ENCODE measurements around the gene CEP112.
"Not testable (repeated sequence)": the region's sequence is repeated elsewhere in the genome, so short reads cannot be mapped to it uniquely, and the experiment has no call there.

The CEP112 gene

DNA sequence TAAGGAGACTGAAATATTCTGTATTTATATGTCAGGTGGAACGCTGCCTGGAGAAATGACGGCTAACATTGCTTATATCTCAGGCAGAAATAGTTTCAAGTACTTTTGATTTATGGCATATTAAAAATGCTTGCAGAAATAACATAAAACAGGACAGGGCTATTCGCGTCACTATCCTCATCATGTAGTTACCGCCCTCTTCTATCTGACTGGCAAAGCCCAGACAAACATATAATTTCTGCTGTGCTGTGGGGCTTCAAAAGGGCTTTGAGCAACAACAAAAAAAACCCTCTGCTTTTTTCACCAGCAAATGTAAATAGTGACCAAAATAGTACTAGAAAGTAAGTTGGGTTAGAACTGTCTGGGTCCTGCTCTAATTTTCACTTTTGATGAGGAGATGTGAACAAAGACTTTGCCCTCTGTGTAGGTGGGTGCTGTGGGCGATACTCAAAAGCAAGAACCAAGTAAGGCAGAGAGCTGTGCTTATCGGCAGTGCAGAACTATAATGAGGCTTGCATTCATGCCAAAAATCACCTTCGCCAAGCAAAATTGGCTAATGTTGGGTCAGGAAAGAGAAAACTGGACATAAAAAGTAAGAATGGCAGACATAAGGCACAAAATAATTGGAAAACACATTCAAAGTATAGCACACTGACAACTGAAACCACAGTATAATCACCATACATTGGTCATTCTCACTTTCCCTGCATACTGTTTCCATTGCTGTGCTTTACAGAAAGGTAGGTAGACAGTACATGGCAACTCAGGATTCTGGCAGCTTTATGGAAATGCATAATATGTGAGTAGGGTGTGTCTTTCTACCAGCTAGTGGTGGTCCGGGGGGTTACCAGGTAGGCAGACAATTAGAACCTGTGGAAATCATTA, 479.3 kb downstream of the CEP112 start:
- no peak for DNase-seq

DNA sequence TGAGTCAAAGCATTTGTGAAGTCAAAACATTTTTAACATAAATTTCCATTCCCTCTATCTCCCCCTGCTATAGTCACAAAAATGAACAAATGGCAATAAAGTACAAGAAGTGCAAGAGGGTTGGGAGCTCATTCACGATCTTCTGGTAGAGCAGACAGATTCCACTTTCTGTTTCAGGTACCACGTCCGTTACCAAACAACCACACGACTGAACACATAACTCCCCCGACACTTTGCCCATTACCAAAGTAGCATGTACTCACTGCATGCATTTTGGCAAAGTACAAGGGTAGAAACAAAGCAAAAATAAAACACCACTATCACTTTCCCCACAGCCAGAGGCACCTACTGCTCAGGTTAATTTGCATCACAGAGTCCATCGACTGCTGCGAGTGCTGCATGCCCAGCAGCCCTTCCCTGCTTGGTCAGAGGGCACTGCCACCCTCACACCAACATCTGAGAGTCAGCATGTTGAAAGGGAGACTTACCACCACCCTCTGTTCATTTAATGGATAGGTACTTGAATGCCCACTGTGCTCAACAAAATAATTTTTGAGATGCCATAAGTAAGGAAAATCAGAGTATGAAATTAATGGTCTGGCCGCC, 480.2 kb downstream of the CEP112 start:
- DNase-seq, result no peak

DNA sequence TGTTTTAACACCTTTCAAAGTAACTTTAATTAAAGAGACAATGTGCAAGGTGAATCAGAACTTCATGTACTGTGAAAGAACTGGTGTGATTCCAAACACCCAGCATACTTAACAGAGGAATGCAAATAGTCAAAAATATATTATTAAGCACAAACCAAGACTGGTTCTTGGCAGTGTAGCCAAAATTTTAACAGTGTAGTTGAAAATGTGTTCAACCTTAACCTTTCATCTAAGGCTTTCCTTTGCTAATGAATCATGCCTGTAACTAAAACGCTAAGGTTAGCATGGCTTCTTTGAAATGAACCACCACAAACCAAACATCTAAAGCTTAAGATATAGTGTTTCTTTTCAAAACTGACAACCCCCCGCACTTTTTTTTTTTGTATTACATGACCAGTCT, 484.2 kb downstream of the CEP112 start:
- no peak for DNase-seq

DNA sequence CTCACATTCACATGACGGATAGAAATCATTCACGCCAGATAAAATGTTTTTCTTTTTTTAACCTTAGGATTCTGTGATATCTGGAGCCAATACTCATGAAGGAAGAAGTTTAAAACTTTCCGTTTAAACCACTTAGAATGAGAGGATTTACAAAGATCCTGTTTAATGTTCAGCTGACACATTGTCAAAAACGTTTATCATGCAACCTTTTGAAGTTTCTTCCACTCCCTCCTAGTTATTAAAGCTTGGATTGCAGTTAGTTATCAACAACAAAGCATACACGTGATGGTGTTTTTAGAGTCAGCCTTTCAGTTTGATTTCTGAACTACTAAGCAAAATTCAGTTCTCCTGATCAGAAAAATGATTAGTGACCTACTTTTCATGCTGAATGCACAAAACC, 487.2 kb downstream of the CEP112 start:
- DNase-seq, result no peak

DNA sequence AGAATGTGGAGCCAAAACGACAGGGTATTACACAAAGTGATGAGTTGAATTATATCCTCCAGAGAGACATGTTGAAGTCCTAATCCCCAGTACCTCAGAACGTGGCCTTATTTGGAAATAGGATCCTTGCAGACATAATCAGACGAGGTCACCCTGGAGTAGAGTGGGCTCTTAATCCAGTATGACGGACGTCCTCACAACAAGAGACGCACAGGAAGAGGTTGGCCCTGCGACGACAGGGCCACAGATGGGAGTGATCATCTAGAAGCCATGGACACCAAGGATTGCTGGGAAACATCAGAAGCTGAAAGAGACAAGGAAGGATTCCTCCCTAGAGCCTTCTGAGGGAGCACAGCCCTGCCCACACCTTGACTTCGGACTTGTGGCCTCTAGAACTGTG, 488.0 kb downstream of the CEP112 start:
- DNase-seq, result no peak

DNA sequence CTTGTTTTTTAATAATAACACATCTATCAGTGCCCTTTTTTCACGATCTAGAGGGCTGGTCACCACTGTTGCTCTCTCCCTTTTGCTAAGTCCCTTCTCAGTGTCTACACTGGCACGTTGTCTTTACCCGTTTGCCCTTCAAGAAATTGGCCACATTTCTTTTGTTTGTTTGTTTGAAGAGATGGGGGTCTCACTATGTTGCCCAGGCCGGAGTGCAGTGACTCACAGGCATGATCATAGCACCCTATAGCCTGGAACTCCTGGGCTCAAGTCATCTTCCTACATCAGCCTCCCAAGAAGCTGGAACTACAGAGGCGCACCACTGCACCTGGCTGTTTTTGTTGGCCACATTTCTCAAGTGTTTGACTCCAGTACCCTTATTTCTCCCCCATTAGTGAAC, 492.5 kb downstream of the CEP112 start:
- no peak for DNase-seq

DNA sequence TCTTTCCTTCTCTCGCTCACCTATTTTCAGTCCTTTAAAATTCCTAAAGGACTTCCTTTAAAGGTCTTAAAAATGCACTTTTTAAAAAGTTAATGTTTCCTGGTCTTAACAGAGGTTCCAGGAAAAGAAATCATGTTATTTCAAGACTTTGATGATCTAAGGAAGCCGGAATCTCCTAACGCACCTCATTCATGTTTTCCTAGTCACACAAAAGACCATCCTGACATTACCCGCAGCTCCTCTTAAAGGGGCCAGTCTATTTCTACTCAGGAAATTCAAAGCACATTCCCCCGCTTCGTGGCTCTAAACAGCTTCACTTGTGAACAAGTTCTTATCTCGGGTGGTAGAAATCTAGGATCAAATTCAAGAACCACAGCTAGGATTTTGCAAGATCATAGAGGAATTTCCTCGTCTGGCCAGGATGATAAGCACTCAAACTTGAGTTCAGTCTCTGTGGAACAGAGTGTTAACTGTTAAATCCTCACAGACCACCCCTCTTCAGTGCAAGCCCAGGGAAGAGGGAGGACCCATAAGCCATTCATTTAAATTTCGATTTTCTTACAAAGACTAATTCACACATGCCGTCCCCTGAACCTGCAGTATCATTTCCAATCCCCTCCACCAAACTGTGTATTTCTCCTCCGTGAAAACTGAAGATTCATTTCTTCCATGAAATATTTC, 493.4 kb downstream of the CEP112 start:
- DNase-seq, result no peak

DNA sequence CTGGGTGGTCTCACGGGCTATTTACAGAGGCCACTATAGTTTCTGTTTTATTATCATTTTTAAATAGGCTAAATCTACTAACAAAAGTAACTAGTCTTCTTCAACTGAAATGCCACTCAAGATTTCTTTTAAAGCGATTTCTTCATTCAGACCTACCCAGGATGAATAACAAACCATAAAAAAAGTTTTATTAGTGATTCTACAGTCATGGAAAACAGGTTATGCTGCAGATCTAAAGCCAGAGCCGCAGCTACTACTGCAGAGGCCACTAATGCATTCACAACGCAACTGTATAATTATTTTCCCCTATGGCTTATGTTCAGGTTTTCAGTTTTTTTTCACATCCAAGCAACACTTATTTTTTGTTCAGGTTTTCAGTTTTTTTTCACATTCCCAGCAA, 494.3 kb downstream of the CEP112 start:
- DNase-seq, result no peak

DNA sequence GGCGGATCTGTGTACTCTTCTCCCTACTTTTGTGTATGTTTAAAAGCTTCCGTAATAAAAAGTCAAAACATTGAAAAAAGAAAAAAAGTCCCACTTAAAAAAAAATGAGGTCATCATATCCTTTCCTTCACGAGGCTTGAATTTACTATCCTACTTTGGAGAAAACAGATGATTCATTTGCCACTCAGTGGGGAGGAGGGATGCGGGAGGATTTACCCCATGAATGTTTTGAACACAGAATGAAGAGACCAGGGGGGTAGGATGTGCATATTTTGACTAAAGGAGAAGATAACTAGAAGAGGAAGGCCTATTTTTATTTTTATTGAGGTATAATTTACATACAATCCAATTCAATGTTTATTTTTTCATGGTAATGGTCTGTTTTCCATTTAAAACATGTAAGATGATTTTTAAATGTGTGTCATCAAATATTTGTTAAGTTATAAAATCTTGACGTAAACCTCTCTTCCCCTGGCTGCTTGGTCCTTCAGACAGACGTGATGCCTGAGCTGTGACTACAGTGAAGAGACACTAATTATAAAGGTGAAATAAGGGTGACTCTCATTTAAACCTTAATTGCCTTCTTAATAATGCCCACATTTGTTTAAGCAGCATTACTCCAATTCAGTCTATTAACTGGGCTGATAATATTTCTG, 495.1 kb downstream of the CEP112 start:
- DNase-seq, result no peak

DNA sequence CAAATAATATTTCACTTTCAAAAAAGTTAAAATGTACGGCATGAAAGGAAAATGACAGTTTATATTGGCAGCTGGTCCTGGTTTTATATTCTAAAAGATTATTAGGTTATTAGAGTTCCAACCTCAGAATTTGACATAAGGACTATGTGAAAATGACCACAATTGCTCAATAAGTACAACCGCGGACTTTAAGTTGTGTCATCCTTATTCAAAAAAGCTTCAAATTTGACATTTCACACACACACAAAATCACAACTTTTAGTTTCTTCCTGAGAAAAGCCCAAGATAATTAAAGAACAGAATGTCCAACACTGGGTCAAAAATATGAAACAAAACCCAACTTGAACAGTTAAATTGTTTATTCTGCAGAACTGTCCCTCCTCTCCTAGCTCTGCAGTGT, 497.3 kb downstream of the CEP112 start:
- no peak for DNase-seq

DNA sequence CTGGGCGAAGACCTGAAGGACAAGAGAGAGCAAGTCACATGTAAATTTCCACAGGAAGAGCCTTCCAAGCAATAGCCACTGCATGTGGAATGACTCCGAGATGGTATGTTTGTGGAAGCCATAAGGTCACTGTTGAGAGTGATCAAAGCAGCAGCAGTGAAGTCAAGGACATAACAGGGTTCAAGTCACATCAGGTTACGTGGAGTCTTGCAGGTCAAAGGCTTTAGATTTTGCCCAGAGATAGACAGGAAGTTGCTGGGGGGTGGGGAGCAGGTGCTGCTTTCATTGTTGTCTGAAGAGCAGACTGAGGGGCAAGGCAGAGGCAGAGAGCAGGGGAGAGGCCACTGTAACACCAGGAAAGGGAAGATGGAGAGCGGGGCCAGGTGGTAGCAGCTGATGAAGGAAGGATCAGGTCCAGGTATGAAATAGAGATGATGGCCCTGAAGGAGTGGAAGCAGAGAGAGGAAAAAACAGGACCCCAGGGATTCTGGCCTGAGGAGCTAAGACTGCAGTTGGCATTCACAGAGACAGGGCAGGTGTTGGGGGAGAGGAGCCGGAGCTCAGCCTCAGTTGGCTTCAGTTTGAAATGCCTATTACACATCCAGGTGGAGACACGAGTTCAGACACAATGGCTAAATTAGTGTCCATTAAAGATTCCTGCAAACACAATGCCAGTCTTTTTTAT, 501.2 kb downstream of the CEP112 start:
- no peak for DNase-seq

DNA sequence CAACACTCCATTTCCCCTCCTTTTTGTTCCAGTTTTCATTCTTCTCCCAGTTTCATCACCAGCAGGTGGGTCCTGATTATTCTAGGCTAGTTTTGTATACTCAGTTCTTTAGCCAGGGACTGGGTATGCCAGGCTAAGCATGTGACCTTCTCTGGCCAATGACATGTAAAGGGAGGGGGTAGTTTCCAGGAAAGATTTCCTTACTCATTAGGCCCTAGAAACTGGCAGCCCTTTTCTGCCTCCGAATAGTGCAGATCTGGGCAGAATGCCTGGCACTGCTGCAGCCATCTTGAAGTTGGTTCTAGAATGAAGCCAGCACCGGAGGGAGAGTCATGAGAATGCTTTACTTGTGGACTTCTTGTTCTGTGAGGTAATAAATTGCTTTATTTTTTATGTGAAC, 503.6 kb downstream of the CEP112 start:
- no peak for DNase-seq

DNA sequence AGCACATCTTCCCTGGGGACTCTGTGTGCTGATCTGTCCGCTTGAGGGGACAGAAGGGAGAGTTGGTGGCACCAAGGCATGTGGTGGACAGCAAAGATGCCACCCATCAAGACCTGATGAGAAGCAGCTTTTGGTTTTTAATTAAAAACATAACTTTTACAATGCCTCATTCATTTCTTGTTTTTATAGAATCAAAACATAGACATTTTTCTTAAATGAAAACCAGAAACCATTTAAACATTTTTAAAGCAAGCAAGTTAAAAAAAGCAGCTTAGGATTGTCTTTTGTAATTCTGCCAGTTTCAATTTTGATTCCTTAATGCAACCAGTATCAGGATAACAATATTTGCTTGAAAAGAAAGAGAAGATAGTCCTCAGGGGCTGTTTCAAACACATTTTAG, 506.8 kb downstream of the CEP112 start:
- DNase-seq, result no peak

DNA sequence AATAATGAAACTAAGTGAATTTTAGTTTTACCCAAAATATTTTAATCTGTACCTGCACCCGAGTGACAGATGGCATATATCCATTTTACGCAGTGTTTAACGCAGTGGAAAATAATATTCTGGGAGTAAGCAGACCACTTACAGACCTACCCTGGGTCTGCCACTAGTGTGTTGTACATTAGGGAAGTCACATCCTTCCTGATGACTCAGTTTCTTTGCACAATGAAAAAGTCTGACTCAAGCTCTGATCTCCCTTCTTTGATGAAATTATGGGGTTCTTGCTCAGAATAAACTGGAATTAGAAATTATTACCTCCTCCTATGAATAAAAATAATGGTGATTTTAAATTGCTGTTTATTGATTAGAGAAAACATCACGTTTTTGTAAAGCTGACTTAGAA, 507.3 kb downstream of the CEP112 start:
- DNase-seq, result no peak

DNA sequence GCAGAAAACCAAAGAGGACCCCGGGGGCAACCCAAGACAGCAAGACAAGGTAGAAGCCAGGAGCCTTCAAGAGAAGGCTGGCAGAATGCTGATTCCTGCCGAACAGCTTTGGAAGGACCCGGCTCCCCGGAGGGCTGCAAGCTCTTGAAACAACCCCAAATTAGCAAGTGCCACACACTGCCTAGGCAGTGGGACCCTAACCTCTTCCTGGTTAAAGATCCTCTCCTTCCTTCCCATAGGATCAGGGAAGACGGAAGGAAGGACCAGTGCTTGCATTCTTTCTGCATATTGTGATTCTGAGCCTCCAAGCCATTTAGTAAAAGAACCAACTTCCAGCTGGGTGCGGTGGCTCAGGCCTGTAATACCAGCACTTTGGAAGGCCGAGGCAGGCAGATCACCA, 508.5 kb downstream of the CEP112 start:
- DNase-seq, result no peak

DNA sequence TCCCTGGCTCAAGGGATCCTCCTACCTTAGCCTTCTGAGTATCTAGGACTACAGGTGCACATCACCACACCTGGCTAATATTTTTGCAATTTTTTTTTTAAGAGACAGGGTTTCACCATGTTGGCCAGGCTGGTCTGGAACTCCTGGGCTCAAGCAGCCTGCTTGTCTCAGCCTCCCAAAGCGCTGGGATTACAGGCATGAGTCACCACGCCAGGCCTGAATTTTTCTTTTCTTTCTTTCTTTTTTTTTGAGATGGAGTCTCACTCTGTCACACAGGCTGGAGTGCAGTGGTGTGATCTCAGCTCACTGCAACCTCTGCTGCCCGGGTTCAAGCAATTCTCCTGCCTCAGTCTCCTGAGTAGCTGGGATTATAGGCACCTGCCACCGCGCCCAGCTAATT, 510.2 kb downstream of the CEP112 start:
- DNase-seq, result not testable (repeated sequence)

DNA sequence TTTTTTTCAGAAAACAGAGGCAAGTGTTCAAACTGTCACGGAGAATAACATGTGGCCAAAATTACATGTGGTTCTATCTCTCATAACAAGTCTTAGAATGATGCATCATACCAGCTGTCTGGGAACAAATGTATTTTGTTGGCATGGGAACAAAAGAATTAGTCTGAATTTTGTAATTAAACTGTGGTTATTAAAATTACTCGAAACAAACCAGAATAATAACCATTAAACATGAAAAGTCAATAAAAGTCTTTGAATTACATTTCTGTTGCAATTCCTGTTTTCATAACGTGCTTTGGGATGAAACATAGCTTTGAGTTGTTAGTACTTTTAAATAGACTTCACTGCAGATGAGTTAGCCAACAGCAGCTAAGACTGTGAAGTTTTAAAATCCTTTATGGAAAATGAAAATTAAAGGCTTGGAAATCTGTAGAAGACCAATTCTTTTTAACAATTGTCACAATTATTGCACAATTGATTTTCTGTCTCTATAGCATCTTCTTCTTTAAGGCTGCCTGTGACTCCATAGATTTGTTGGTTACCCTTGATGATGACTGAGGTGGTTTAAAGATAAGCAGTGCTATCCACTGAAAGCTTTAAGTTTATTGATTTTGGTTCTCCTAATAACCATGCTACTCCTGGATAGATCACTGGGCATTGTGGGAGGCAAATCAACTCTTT, 512.6 kb downstream of the CEP112 start:
- no peak for DNase-seq

DNA sequence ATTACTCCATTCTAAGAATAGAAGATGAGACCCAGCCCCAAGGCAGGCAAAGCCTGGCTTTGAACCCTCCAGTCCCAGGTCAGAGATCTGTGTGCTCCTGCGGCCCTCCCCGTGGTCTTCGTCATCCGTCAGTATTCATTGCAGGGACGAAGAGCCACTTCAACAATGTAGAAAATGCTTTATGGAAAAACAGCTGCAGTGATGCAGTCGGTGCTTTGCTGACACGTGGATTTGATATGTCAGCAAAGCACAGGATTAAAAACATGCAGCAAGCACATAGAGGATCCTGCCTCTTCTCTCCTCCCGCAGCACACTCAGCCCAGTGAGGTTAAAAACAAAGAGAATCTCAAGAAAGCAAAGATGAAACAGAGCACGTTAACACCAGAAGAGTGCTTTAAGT, 513.4 kb downstream of the CEP112 start:
- DNase-seq, result no peak

DNA sequence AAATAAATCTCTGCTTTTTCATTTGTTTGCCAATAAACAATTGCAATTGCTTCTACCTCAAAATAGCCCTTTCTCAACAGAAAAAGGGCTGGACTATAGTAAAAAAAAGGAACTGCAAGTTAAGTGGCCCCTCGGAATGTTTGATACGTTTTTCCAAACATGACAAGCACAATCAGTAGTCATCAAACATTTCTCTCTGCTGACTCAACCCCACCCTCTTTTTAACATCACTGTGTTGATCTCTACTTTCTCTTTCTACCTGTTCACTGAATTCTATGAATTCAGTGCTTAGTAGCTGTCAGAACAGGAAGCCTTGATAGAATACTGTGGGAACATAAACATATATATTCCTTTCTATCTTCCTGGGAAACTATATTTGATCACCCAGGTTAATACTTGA, 514.0 kb downstream of the CEP112 start:
- DNase-seq, result no peak

DNA sequence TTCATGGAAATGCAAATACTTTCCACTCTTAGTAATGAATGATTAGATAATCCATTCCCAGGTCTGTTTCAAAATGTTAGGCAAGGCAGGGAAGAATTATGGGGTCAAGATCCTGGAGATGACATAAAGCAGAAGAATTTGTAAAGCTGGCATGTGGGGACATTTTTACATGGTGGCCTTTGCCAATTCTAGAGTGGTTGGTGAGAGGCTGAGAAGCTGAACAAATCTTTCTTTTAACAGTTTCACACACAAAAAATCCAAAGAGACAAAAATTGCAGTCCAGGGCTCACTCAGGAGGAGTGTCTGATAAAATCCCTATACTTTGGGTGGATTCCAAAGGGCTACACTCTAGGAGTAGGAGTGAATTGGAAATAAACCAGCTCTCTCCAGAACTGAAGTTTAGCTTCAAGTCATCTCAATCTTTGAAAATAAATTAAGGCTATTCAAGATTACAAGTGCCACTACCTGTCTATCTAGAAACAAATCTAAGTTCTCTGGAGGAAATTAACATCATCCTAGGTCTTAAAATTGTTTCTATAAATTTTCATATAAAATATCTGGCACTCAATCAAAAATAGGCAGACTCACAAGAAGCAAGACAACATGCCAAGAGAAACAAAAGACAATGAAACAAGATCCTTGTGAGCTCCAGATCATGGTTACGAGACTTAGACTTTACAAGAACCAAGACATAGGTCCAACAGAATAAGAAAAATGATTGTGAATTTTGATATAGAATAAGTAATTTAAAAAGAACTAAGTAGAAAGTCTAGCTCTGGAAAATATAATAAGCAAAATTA, 517.5 kb downstream of the CEP112 start:
- no peak for DNase-seq

DNA sequence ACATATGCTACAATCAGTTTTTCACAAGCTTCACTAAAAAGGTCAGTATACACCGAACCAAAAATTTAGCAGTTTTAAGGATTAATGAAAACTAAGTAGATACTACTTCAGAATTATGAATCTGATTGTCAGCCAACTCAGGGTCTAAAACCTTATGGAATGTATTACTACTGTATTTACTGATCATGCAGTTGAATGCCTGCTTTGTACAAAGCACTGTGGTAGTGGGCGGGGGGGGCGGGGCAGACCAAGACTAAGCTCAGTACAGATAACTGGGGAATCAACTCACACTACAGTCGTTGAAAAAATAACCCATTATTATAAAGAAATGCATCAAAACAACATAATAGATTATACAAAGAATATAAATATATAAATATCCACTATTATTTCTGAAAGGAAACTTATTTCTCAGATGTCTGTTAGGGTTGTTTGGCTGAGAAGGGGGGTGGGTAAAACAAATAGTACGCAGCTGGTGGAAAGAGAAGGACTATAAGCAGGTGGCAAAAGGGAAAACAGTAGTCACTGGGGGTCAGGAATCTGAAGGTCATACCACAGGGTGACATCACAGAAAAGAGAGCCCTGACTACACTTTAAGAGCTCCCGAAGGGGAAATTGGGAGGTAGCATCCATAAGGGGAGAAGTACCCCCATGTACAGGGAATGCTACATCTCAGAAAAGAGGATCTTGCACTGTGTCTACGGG, 521.1 kb downstream of the CEP112 start:
- no peak for DNase-seq

Data from NCI-H1436 treated with DMSO at 0.1 percent for 48 hours (cell line).